Endothelial cell of umbilical vein (primary cell): ENCODE data around the gene OLA1. TPM values are rescaled to one million over a fixed set of nuclear protein-coding genes. Genes with fewer than 3 reads are reported as not detected.

ENCODE experiments used
- BruUV-seq: library from RNA; stranded (reverse); fragments of 400-500 nt; replicated peaks from 2 replicates; lab custom pipeline; 2021; lab: Mats Ljungman, UMichigan
- CTCF ChIA-PET: fragments of 300-600, 350-600 bp; sonication (Branson Sonifier 250); formaldehyde crosslinking; loops from one replicate; lab custom pipeline; 2021; ENCODE audit warnings: antibody characterized with exemption, inconsistent platforms; lab: Charles Lee
- POLR2A ChIA-PET: fragments of 300-600, 350-600 bp; sonication (Branson Sonifier 250); formaldehyde crosslinking; loops from one replicate; lab custom pipeline; 2021; ENCODE audit warnings: antibody characterized with exemption, inconsistent platforms; lab: Charles Lee
- DNase-seq: peaks from one replicate; pipeline ENCODE4 v3.0.0-alpha.2; 2011; ENCODE audit warnings: low read depth, low spot score
- FAIRE-seq: peaks from 2 replicates; lab custom pipeline; 2011; peaks lifted over from hg19 to GRCh38; lab: Jason Lieb, UNC
- H2AFZ ChIP-seq: 2 replicates; pipeline ENCODE4 v1.6.0; 2012; ENCODE audit warnings: low read depth, low read length, control low read depth, inconsistent platforms
- H3K27ac ChIP-seq: 2 replicates; pipeline ENCODE4 v1.5.1; 2011; ENCODE audit warnings: low read depth, mild to moderate bottlenecking, control low read depth, low read length, moderate library complexity; ENCODE audit not compliant: insufficient read depth
- H3K27me3 ChIP-seq, 2 experiments: 2 replicates each; pipeline versions ENCODE4 v1.6.0 to v1.6.1; 2011; ENCODE audit warnings: low read length in 2 of 2, mixed read lengths in 1 of 2; ENCODE audit not compliant: control insufficient read depth in 2 of 2, insufficient read depth in 2 of 2
- H3K36me3 ChIP-seq, 2 experiments: 2 replicates in 1 of 2; 3 replicates in 1 of 2; pipeline ENCODE4 v1.5.1; 2011; ENCODE audit warnings: low read length in 2 of 2, mild to moderate bottlenecking in 1 of 2, moderate library complexity in 1 of 2; ENCODE audit not compliant: control insufficient read depth in 2 of 2, insufficient read depth in 2 of 2; ENCODE audit errors: extremely low read depth in 1 of 2
- H3K4me1 ChIP-seq: 3 replicates; pipeline ENCODE4 v1.5.1; 2011; ENCODE audit warnings: mild to moderate bottlenecking, low read length; ENCODE audit not compliant: control insufficient read depth, insufficient read depth; ENCODE audit errors: extremely low read depth
- H3K4me2 ChIP-seq: 2 replicates; pipeline ENCODE4 v1.6.1; 2011; ENCODE audit warnings: low read length, control low read depth, mixed read lengths; ENCODE audit not compliant: insufficient read depth
- H3K4me3 ChIP-seq, 3 experiments: fragments of 200-600 bp in 1 of 3; sonication (generic), shearing (Covaris generic) in 1 of 3; replicated peaks in 1 of 3; 2 replicates each; pipeline ENCODE4 v1.5.1; 2011 to 2016; ENCODE audit warnings: control low read depth in 3 of 3, low read length in 3 of 3, mild to moderate bottlenecking in 2 of 3, inconsistent platforms in 1 of 3, low read depth in 1 of 3, moderate library complexity in 1 of 3; ENCODE audit not compliant: insufficient read depth in 1 of 3
- H3K79me2 ChIP-seq: 2 replicates; pipeline ENCODE4 v1.6.0; 2012; ENCODE audit warnings: low read length, inconsistent platforms; ENCODE audit not compliant: control insufficient read depth, insufficient read depth
- H3K9ac ChIP-seq: replicated peaks from 2 replicates; pipeline ENCODE3; 2011; ENCODE audit warnings: low read length, control low read depth; ENCODE audit not compliant: insufficient read depth; ENCODE audit errors: extremely low read depth
- H3K9me1 ChIP-seq: replicated peaks from 3 replicates; pipeline ENCODE4 v1.6.0; 2011; ENCODE audit warnings: mild to moderate bottlenecking, low read length; ENCODE audit not compliant: control insufficient read depth, insufficient read depth; ENCODE audit errors: extremely low read depth
- H3K9me3 ChIP-seq: replicated peaks from 2 replicates; pipeline ENCODE4 v1.5.1; 2012; ENCODE audit warnings: low read length, inconsistent platforms; ENCODE audit not compliant: control insufficient read depth, insufficient read depth
- H4K20me1 ChIP-seq: replicated peaks from 2 replicates; pipeline ENCODE3; 2011; ENCODE audit warnings: mild to moderate bottlenecking, low read length; ENCODE audit not compliant: control insufficient read depth, insufficient read depth; ENCODE audit errors: extremely low read depth
- EZH2 ChIP-seq: IDR thresholded peaks from 2 replicates; pipeline ENCODE4 v1.6.1; 2012; ENCODE audit warnings: borderline replicate concordance, low read depth, mild to moderate bottlenecking, moderate library complexity, low read length, inconsistent platforms; ENCODE audit not compliant: severe bottlenecking
- FOS ChIP-seq: IDR thresholded peaks from 2 replicates; pipeline ENCODE4 v1.6.1; 2011; ENCODE audit warnings: mild to moderate bottlenecking, low read length, moderate library complexity, borderline replicate concordance; ENCODE audit not compliant: insufficient read depth
- GATA2 ChIP-seq: IDR thresholded peaks from 2 replicates; pipeline ENCODE4 v1.7.0; 2011; ENCODE audit warnings: low read depth, mild to moderate bottlenecking, moderate library complexity, mixed read lengths, low read length; ENCODE audit not compliant: insufficient read length, insufficient read depth
- MAX ChIP-seq: IDR thresholded peaks from 2 replicates; pipeline ENCODE4 v1.6.1; 2011; ENCODE audit not compliant: insufficient read depth, insufficient read length
- MYC ChIP-seq: IDR thresholded peaks from one replicate; pipeline ENCODE4 v1.6.1; 2011; ENCODE audit warnings: mild to moderate bottlenecking, low read depth, low read length
- dilution Hi-C: fragments of 300-500 bp; cut with MboI; formaldehyde crosslinking; loops from one replicate; pipeline ENCODE4 v1.15.0; 2019; ENCODE audit warnings: low sequenced_read_pairs; ENCODE audit not compliant: extremely low pct_ligation_motif_present
- intact Hi-C: fragments of 100-400 bp; cut with micrococcal nuclease; formaldehyde crosslinking; loops from one replicate; pipeline ENCODE4 v1.10.0; 2022
- polyA plus RNA-seq, 4 experiments: library from polyadenylated mRNA; depleted of rRNA in 3 of 4; stranded (reverse) in 3 of 4; unstranded in 1 of 4; fragments of >200 nt; gene quantifications; 2 replicates each; pipeline versions ENCODE4 v1.2.1 to v1.2.3, GENCODE V29; 2011 to 2012; ENCODE audit warnings: missing spikeins in 1 of 4
- total RNA-seq: library from RNA; stranded (reverse); gene quantifications from 2 replicates; pipeline ENCODE4 v1.2.3, GENCODE V29; 2021

OLA1 gene
- total and polyA plus RNA-seq, 2 donors (not counting 3 experiments of a cell fraction or from before 2014, with no cell fraction given), result 30.6 to 93.9 TPM

- FAIRE-seq (no peak), DNase-seq (no peak)
- Histone ChIP-seq H3K36me3 (no peaks in the 10 kb centered on the region), H3K4me2 (no peak overlapping the region), H3K27ac (no peak overlapping the region), H3K4me3 (no peak overlapping the region), H4K20me1 (no peaks in the 10 kb centered on the region), H3K27me3 (no peaks in the 10 kb centered on the region), H3K9me1 (no peaks in the 10 kb centered on the region), H3K4me1 (no peaks in the 10 kb centered on the region), H3K79me2 (no peaks in the 10 kb centered on the region), H3K9ac (no peak overlapping the region), H3K9me3 (no peaks in the 10 kb centered on the region), H2AFZ (no peak overlapping the region)
- dilution Hi-C loops (no loop called here), intact Hi-C loops (no loop called here)
- BruUV-seq, result no TSS peak
- CTCF ChIA-PET, result interaction anchor here (1.0 to 1.4 kb wide), 2 partner anchors 23 to 622 kb away, joined by 3 to 4 read pairs; no protein-coding TSS in a partner anchor
- POLR2A ChIA-PET, result no interaction called here
- TF ChIP-seq MYC (no peak), EZH2 (no peak), GATA2 (no peak), MAX (no peak), FOS (no peak)
Measured at GRCh38 chr2:174024524-174025270, 223.6 kb downstream of the OLA1 start.
